Colonic mucosa (tissue), 4 donors: ENCODE results near the gene SNX11. TPM values are rescaled to one million over a fixed set of nuclear protein-coding genes. Genes with fewer than 3 reads are reported as not detected.

Source experiments
- DNase-seq: peaks from one replicate; pipeline ENCODE4 v3.0.0-alpha.2; 2020
- H3K27ac ChIP-seq: fragments of 200-600 bp; one replicate; pipeline ENCODE4 v1.8.0; 2021
- H3K27me3 ChIP-seq: fragments of 200-600 bp; one replicate; pipeline ENCODE4 v1.8.0; 2021
- H3K36me3 ChIP-seq: fragments of 200-600 bp; one replicate; pipeline ENCODE4 v1.8.0; 2021
- H3K4me1 ChIP-seq: fragments of 200-600 bp; one replicate; pipeline ENCODE4 v1.8.0; 2021; ENCODE audit warnings: mild to moderate bottlenecking
- H3K4me3 ChIP-seq: fragments of 200-600 bp; one replicate; pipeline ENCODE4 v1.8.0; 2021
- H3K9ac ChIP-seq, 2 donors: one replicate each; pipeline ENCODE4 v1.7.0; 2013; ENCODE audit warnings: control low read depth in 2 of 2, low read depth in 2 of 2, low read length in 2 of 2
- H3K9me3 ChIP-seq: fragments of 200-600 bp; one replicate; pipeline ENCODE4 v1.8.0; 2021
- CTCF ChIP-seq: fragments of 200-600 bp; IDR thresholded peaks from one replicate; pipeline ENCODE4 v1.8.0; 2022; ENCODE audit warnings: antibody characterized with exemption, mild to moderate bottlenecking
- intact Hi-C: fragments of 100-400 bp; cut with DNase I; formaldehyde crosslinking; loops from one replicate; pipeline ENCODE4 v1.14.1; 2022
- total RNA-seq, 2 donors: library from RNA; stranded (reverse); fragmentation: NEBNext Ultra II Directional in 1 of 2; extraction: Animal tissue kit (Norgen Biotek cat#: 25700) in 1 of 2; gene quantifications; one replicate each; pipeline ENCODE4 v1.2.1, GENCODE V29; 2021
- donor health status: healthy.
- donor health status: DM: no; HTN: no; CAD: no.
- donor health status: DM: no; HTN: no; CAD: no.

Gene SNX11
- total RNA-seq, 2 donors from 2014 or later: 18.7 to 24.4 TPM

- Histone ChIP-seq H3K9ac (no peak overlapping the region), H3K4me3 (no peak overlapping the region), H3K27ac (no peak overlapping the region), H3K27me3 (no peaks in the 10 kb centered on the region), H3K9me3 (no peaks in the 10 kb centered on the region), H3K4me1 (no peaks in the 10 kb centered on the region), H3K36me3 (no peaks in the 10 kb centered on the region)
- intact Hi-C loops: loop anchor here (10.0 kb wide), 1 partner anchor 223 kb away; no protein-coding TSS in a partner anchor
- no peak for TF ChIP-seq CTCF
- no peak for DNase-seq
These were observed 44.7 kb downstream of the SNX11 start for GRCh38 chr17:48152289-48152688.

GRCh38 chr17:48153691-48154358 lies 46.3 kb downstream of the SNX11 start:
- H3K9ac ChIP-seq: peak overlapping the region in 1 of 2 donors; percentile 36
- intact Hi-C loops: loop anchor here (10.0 kb wide), 1 partner anchor 221 kb away; no protein-coding TSS in a partner anchor

GRCh38 chr17:48155889-48156611 lies 48.5 kb downstream of the SNX11 start:
- TF ChIP-seq CTCF: no peak
- H3K4me3 ChIP-seq: no peak overlapping the region
- no peaks in the 10 kb centered on the region for H3K9me3 ChIP-seq
- no peak overlapping the region for H3K9ac ChIP-seq
- no peaks in the 10 kb centered on the region for H3K27me3 ChIP-seq
- intact Hi-C loops: loop anchor here (10.0 kb wide), 1 partner anchor 219 kb away; no protein-coding TSS in a partner anchor
- no peak overlapping the region for H3K27ac ChIP-seq
- H3K4me1 ChIP-seq: no peaks in the 10 kb centered on the region
- no peaks in the 10 kb centered on the region for H3K36me3 ChIP-seq
- DNase-seq: no peak

More at GRCh38 chr17:48153691-48154358, 46.3 kb downstream of the SNX11 start:
- Histone ChIP-seq H3K27me3 (no peaks in the 10 kb centered on the region), H3K4me1 (no peaks in the 10 kb centered on the region), H3K36me3 (no peaks in the 10 kb centered on the region), H3K4me3 (no peak overlapping the region), H3K9me3 (no peaks in the 10 kb centered on the region), H3K27ac (peak overlapping the region; percentile 51)
- peak; percentile 74 for DNase-seq
- TF ChIP-seq CTCF: peak; percentile 44

GRCh38 chr17:48159232-48159631 lies 51.7 kb downstream of the SNX11 start:
- Histone ChIP-seq H3K4me3 (no peak overlapping the region), H3K4me1 (no peaks in the 10 kb centered on the region), H3K27me3 (no peaks in the 10 kb centered on the region), H3K9me3 (no peaks in the 10 kb centered on the region), H3K36me3 (no peaks in the 10 kb centered on the region), H3K9ac (no peak overlapping the region), H3K27ac (no peak overlapping the region)
- intact Hi-C loops: loop anchor here (10.0 kb wide), 1 partner anchor 216 kb away; no protein-coding TSS in a partner anchor
- no peak for DNase-seq
- no peak for TF ChIP-seq CTCF

- no peaks in the 10 kb centered on the region for H3K4me1 ChIP-seq
- intact Hi-C loops: no loop called here
- peak overlapping the region; percentile 39 for H3K27ac ChIP-seq
- TF ChIP-seq CTCF: no peak
- peak overlapping the region in 1 of 2 donors; percentile 2 for H3K9ac ChIP-seq
- no peaks in the 10 kb centered on the region for H3K36me3 ChIP-seq
- H3K9me3 ChIP-seq: no peaks in the 10 kb centered on the region
- H3K27me3 ChIP-seq: no peaks in the 10 kb centered on the region
- no peak overlapping the region for H3K4me3 ChIP-seq
- peak; percentile 62 for DNase-seq
These were observed 52.9 kb downstream of the SNX11 start for GRCh38 chr17:48160177-48161081.
